Stimulated activated memory B cell treated with anti-CD40 and anti-IgM and Interleukin-4, amounts not matched to agents 10 μg/mL and 1 μg/mL and 100 μg/mL, for 72 hours (primary cell): ENCODE data around the gene HES4.
A peak's percentile ranks its signal among the peaks of the same experiment; 100 is the strongest.
"Not testable (repeated sequence)": the region's sequence is repeated elsewhere in the genome, so short reads cannot be mapped to it uniquely, and the experiment has no call there.

Experiments
- ATAC-seq: fragments of 150-1000 bp; cut with Tn5 transposase; 2 replicates; pipeline ENCODE4 v1.10.0; 2021
- H3K27ac Mint-ChIP-seq: one replicate; pipeline ENCODE4 v1.8.0; 2022; ENCODE audit warnings: mild to moderate bottlenecking, mixed read lengths
- H3K27me3 Mint-ChIP-seq: one replicate; pipeline ENCODE4 v1.8.0; 2022; ENCODE audit warnings: mixed read lengths
- H3K36me3 Mint-ChIP-seq: one replicate; pipeline ENCODE4 v1.8.0; 2022; ENCODE audit warnings: mixed read lengths
- H3K4me1 Mint-ChIP-seq: one replicate; pipeline ENCODE4 v1.8.0; 2022; ENCODE audit warnings: mixed read lengths
- H3K4me3 Mint-ChIP-seq: one replicate; pipeline ENCODE4 v1.8.0; 2022; ENCODE audit warnings: mild to moderate bottlenecking, moderate library complexity, mixed read lengths
- H3K9me3 Mint-ChIP-seq: one replicate; pipeline ENCODE4 v1.8.0; 2022; ENCODE audit warnings: mixed read lengths

Gene HES4

DNA sequence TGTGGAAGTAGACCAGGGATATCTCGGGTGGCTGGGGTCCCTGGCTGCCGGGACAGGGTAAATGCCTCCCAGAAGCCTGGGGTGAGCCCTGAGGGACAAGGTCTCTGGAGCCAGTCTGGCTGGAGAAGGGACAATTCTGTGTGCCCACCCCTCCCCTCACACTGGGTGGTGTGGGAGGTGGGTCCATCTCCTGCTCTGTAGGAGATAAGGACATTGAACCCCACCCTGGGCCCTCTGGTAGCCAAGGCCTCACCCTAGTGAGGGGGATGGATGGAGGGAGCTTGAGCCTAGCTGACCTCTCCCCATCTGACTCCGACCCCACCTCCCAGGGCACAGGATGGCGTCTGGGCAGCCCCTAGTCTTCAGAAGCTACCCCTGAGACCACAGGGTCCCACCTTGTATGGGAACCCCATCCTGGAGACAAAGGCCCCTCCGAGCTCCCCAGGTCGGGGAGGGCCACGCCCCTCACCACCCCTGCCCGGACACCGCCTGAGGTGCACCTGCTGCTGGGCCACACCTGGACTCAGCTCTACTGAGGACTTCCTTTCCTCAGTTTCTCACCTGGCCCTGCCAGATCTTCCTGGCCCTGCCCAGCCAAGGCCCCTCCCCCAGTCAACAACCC, 24.4 kb upstream of the HES4 start:
- H3K4me1 Mint-ChIP-seq = peaks cover 10% of the 10 kb centered on the region
- H3K4me3 Mint-ChIP-seq = no peak overlapping the region
- H3K9me3 Mint-ChIP-seq = no peaks in the 10 kb centered on the region
- no peak overlapping the region for H3K27ac Mint-ChIP-seq
- ATAC-seq = no peak
- no peaks in the 10 kb centered on the region for H3K36me3 Mint-ChIP-seq
- H3K27me3 Mint-ChIP-seq = peaks cover 35% of the 10 kb centered on the region

DNA sequence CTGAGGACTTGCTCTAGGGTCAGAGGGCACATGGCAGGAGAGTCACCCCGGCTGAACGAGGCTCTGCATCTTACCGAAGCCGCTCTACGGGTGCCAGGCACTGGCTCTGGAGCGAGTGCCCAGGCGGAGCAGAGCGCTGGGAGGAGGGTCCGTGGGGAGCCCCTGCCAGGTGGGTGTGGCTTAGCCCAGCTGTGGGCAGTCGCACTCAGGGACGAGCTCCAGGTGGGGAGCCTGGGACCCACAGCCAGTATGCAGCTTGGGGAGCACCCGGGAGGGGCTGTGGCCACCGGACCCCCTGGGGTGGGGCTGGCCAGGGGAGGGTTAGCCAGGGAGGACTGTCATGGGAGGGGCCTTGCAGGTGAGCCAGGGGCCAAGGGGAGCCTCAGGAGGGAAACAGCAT, 23.8 kb upstream of the HES4 start:
- no peaks in the 10 kb centered on the region for H3K36me3 Mint-ChIP-seq
- peaks cover 10% of the 10 kb centered on the region for H3K4me1 Mint-ChIP-seq
- no peak overlapping the region for H3K27ac Mint-ChIP-seq
- H3K9me3 Mint-ChIP-seq = no peaks in the 10 kb centered on the region
- ATAC-seq = no peak
- no peak overlapping the region for H3K4me3 Mint-ChIP-seq
- H3K27me3 Mint-ChIP-seq = peaks cover 35% of the 10 kb centered on the region

DNA sequence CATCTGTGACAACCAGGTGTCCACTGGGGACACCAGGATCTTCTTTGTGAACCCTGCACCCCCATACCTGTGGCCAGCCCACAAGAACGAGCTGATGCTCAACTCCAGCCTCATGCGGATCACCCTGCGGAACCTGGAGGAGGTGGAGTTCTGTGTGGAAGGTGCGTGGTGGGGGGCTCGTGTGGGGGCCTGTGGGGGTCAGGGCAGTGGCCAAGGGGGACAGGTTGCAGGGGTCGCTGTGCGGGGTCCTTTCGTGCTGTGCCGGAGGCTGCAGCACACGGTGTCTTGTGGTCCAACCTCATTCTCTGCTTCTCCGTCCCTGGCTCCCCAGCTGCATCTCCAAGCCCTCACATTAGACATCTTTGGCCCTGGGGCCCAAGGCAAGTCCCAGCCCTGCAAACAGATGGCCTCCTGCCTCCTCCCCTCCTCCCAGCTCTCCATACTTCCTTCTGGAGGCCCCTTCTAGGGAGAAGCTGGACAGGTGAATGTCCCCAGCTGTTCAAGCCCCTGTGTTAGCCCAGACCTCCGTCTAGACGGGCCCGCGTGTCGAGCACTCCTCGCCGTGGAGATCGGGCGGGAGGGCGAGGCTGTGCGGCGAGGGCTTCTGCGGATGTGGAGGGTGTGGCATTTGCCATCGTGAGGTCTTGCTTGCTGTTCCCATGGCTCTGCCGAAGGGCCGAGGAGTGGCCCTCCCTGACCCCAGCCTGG, 22.6 kb upstream of the HES4 start:
- Mint-ChIP-seq H3K9me3 (no peaks in the 10 kb centered on the region), H3K4me1 (peaks cover 10% of the 10 kb centered on the region), H3K4me3 (no peak overlapping the region), H3K27ac (no peak overlapping the region), H3K36me3 (no peaks in the 10 kb centered on the region), H3K27me3 (peaks cover 32% of the 10 kb centered on the region)
- no peak for ATAC-seq

DNA sequence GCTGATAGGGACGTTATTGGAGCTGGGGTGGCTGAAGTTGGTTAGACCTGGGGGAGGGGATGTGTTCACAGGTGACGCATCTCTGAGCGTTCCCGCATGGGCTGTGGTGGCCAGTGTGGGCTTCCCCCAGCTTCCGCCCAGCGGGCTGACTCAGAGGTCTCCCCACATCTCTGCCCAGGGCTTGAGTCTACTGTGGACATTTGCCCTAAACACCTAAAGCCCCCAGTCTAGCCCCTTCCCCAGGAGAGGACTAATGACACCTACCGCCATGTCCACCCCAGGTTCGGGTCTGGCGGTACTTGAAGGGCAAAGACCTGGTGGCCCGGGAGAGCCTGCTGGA, 22.0 kb upstream of the HES4 start:
- H3K4me1 Mint-ChIP-seq = peaks cover 15% of the 10 kb centered on the region
- no peak overlapping the region for H3K27ac Mint-ChIP-seq
- no peaks in the 10 kb centered on the region for H3K36me3 Mint-ChIP-seq
- peaks cover 27% of the 10 kb centered on the region for H3K27me3 Mint-ChIP-seq
- no peaks in the 10 kb centered on the region for H3K9me3 Mint-ChIP-seq
- ATAC-seq = no peak
- H3K4me3 Mint-ChIP-seq = no peak overlapping the region

DNA sequence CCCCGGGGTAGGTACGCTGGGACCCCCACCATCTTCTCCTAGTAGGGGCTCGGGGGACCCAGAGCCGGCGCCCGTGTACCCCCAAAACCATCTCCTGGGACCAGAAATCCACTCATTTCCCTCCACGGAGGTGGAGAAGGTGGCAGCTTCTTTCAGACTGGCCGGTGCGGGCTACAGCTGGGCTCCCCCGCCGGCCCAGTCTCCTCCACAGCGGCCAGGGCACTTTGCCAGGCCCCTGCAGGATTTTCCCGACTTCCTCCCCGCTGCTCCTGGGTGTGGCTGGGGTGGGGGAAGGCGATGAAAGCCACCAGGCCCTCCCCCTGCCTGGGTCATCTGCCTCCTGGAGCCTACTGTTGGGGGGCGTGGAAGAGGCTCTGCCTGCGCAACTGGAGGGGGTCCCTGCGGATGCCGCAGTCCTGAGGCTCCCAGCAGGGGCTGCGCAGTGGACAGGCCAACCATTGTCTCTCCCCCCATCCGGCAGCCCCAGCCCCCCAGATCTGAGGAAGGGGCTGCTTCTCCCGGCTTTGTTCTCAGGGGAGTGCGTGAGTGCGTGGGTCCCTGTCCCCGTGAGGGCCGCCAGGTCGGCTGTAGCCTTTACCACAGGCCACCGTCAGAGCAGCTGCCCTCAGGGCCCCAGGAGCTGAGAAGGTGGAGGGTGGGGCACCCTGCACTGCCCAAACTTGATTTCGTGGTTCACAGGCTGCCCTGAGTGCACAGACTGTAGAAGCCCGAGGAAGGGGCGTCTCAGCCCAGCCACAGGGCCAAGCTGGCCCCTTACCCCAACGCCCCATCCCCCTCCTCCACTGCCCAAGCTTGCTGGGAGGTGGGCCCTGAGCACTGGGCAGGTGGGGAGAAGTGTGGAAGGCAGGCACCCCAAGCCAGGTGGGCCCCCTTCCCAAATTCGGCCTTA, 21.4 kb upstream of the HES4 start:
- Mint-ChIP-seq H3K36me3 (no peaks in the 10 kb centered on the region), H3K4me1 (peaks cover 15% of the 10 kb centered on the region), H3K9me3 (no peaks in the 10 kb centered on the region), H3K27ac (no peak overlapping the region), H3K27me3 (peaks cover 25% of the 10 kb centered on the region), H3K4me3 (peak overlapping the region; percentile 68)
- no peak for ATAC-seq

DNA sequence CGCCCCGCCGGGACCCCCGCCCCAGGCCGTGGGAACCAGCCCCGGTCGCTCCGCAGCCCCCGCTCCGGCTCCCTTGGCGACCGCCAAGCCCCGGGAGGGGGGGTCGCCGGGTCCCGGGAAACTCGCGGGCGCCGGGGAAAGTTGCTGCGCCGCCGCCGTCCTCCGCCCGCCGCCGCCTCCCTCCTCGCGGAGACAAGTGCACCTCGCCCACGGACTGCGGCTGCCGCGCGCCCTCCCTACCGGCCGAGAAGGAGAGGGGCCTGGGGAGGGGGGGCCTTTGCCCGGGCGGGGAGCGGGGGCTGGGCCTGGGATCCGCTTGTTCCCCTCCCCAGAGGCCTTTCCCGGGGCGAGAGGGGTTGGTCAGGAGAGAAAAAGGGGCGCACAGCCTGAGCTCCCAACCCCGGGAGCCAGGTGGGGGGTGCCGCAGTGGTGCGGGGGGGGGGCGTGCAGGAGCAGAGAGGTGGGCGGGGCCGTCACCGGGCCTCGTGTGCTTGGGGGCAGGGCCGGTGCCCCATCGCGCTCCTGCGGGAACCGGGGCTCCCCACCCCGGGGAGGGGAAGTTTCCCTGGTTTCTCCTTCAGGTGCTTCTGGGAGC, 20.6 kb upstream of the HES4 start:
- Mint-ChIP-seq H3K27me3 (peaks cover 19% of the 10 kb centered on the region), H3K4me3 (peak overlapping the region; percentile 68), H3K9me3 (no peaks in the 10 kb centered on the region), H3K27ac (no peak overlapping the region), H3K36me3 (no peaks in the 10 kb centered on the region), H3K4me1 (peaks cover 15% of the 10 kb centered on the region)
- ATAC-seq = peak; percentile 14

DNA sequence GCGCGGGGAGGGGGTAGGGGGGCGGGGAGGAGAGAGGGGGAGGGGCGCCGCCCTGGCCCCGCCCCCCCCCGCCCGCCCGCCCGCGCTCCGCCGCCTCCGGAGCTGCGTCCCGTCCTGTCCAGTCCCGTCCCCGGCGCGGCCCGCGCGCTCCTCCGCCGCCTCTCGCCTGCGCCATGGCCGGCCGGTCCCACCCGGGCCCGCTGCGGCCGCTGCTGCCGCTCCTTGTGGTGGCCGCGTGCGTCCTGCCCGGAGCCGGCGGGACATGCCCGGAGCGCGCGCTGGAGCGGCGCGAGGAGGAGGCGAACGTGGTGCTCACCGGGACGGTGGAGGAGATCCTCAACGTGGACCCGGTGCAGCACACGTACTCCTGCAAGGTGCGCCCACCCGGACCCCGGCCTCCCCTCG, 20.1 kb upstream of the HES4 start, which contains the start of gene AGRN:
AGRN (plus strand) TSS at position 121 of the 405 bp plus-strand sequence; CDS start at position 174, 53 bp downstream.
- no peak within 1 kb of the TSS for H3K27ac Mint-ChIP-seq
- peaks cover 17% of the 10 kb centered on the region for H3K4me1 Mint-ChIP-seq
- ATAC-seq = peak; percentile 38
- H3K4me3 Mint-ChIP-seq = peak within 1 kb of the TSS; percentile 76
- H3K9me3 Mint-ChIP-seq = no peaks in the 10 kb centered on the region
- peaks cover 19% of the 10 kb centered on the region for H3K27me3 Mint-ChIP-seq
- H3K36me3 Mint-ChIP-seq = no peaks in the 10 kb centered on the region

DNA sequence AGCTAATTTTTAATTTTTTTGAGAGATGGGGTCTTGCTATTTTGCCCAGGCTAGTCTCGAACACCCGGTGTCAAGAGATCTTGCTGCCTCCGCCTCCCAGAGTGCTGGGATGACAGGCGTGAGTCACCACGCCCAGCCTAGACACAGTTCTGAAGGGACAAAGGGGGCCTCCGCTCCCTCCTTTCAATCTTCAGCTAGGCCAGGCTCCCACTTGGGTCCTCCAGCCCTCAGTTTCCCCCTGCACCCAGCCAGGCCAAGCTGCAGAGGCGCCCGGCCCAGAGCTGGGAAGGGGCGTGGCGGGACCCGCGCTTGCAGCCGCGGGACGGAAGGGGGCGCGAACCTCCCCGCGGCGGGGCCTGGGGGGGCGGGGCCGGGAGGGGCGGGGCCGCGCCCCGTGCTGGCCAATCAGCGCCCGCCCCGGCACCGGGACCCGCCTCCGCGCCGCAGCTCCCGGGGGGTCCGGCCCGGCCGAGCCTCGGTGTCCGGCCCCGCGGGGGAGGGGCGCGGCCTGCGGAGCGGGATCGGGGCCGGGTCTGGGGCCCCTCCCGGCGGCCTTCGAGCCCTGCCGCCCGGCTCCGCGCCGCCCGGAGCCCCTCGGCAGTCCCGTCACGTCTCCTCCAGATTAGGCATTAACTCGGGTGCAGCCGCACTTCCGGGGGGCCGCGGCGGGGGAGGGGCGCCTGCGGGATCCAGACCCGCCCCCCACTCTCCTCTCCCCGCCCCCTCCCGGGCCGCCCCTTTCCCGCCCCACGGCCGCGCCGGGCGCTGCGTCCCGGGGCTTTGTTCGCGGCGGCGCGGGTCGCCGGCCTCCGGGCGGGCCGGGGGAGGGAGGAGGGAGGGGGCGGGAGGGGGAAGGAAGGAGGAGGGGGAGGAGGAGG, 19.5 kb upstream of the HES4 start:
- no peaks in the 10 kb centered on the region for H3K36me3 Mint-ChIP-seq
- peak; percentile 91 for ATAC-seq
- H3K9me3 Mint-ChIP-seq = no peaks in the 10 kb centered on the region
- H3K27ac Mint-ChIP-seq = no peak overlapping the region
- H3K27me3 Mint-ChIP-seq = peaks cover 19% of the 10 kb centered on the region
- peaks cover 24% of the 10 kb centered on the region for H3K4me1 Mint-ChIP-seq
- H3K4me3 Mint-ChIP-seq = peak overlapping the region; percentile 61

DNA sequence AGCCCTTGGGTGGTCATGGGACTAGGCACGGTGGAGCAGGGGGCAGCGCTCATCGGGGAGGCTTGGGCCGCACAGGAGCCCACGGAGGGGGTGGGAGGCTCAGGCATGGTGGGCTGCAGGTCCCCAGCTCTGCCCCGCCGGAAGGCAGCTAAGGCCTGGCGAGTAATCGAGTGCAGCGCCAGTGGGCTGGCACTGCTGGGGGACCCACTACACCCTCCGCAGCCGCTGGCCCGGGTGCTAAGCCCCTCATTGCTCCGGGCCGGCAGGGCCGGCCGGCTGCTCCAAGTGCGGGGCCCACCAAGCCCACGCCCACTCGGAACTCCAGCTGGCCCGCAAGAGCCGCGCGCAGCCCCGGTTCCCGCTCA, 18.4 kb upstream of the HES4 start:
- not testable (repeated sequence) for H3K9me3 Mint-ChIP-seq, H3K27ac Mint-ChIP-seq, H3K36me3 Mint-ChIP-seq, ATAC-seq, H3K4me3 Mint-ChIP-seq
- Mint-ChIP-seq H3K27me3 (peaks cover 16% of the 10 kb centered on the region), H3K4me1 (peaks cover 34% of the 10 kb centered on the region)

DNA sequence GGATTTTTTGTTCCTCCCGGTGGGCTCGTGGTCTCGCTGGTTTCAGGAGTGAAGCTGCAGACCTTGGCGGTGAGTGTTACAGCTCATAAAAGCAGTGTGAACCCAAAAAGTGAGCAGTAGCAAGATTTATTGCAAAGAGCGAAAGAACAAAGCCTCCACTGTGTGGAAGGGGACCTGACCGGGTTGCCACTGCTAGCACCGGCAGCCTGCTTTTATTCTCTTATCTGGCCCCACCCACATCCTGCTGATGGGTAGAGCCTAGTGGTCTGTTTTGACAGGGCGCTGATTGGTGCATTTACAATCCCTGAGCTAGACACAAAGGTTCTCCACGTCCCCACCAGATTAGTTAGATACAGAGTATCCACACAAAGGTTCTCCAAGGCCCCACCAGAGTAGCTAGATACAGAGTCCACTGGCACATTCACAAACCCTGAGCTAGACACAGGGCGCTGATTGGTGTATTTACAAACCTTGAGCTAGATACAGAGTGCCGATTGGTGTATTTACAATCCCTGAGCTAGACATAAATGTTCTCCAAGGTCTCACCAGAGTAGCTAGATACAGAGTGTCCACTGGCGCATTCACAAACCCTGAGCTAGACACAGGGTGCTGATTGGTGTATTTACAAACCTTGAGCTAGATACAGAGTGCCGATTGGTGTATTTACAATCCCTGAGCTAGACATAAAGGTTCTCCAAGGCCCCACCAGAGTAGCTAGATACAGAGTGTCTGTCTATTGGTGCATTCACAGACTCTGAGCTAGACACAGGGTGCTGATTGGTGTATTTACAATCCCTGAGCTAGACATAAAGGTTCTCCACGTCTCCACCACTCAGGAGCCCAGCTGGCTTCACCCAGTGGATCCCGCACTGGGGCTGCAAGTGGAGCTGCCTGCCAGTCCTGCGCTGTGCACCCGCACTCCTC, 17.8 kb upstream of the HES4 start:
- not testable (repeated sequence) for H3K27me3 Mint-ChIP-seq, H3K9me3 Mint-ChIP-seq, H3K4me3 Mint-ChIP-seq, H3K27ac Mint-ChIP-seq, H3K36me3 Mint-ChIP-seq, ATAC-seq
- peaks cover 34% of the 10 kb centered on the region for H3K4me1 Mint-ChIP-seq

DNA sequence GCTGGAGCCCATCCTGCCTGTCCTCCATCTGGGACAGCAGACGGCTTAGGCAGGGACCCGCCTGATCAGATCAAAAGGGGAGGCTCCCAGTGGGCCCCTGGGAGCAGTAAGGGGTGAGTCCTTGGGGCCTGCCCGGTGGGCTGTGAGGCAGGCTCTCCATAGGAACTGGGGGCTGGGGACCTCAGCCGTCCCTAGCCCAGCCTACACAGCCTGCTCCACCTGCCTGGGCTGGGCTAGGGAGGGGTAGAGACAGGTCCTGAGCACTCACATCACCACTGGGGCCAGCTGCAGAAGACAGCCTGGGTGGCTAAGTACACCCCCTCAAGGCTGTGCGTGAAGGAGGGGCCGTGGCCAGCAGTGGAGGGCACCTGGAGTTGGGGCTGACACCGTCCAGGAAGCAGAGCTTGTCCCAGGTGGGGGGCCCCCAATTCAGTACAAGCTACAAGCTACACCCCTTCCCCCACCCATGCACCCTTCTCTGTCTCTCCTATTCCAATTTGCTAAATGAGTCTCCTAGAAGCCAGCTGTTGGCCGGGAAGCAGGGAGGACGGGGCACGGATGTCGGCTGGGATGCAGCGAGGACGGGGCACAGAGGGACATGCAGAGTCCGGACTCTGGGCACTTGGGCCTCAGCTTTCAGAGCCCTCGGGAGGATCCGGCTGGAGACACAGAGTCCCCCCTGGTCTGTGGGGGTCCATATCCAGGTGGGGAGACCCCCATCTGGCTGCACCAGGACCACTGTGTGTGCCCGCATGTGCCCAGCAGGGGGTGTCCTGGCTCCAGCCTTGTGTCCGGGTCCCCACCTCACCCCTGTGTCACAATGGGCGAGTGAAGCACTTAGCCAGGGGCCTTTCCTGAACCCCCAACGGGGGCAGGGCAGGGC, 15.1 kb upstream of the HES4 start:
- no peaks in the 10 kb centered on the region for H3K9me3 Mint-ChIP-seq
- H3K36me3 Mint-ChIP-seq = no peaks in the 10 kb centered on the region
- H3K27ac Mint-ChIP-seq = peak overlapping the region; percentile 93
- H3K27me3 Mint-ChIP-seq = no peaks in the 10 kb centered on the region
- ATAC-seq = no peak
- H3K4me1 Mint-ChIP-seq = peaks cover 26% of the 10 kb centered on the region
- H3K4me3 Mint-ChIP-seq = peak overlapping the region; percentile 84

DNA sequence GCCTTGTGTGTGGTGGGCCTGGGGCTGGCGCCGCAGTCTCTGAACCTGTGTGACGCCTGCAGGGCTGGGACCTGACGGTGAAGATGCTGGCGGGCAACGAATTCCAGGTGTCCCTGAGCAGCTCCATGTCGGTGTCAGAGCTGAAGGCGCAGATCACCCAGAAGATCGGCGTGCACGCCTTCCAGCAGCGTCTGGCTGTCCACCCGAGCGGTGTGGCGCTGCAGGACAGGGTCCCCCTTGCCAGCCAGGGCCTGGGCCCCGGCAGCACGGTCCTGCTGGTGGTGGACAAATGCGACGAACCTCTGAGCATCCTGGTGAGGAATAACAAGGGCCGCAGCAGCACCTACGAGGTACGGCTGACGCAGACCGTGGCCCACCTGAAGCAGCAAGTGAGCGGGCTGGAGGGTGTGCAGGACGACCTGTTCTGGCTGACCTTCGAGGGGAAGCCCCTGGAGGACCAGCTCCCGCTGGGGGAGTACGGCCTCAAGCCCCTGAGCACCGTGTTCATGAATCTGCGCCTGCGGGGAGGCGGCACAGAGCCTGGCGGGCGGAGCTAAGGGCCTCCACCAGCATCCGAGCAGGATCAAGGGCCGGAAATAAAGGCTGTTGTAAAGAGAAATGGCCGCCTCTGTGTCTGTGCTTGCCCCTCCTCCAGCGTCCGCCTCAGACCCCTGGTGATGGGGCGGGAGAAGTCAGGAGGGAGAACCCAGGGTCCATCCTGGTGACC, 14.2 kb upstream of the HES4 start:
- H3K4me3 Mint-ChIP-seq = peak overlapping the region; percentile 84
- H3K4me1 Mint-ChIP-seq = peaks cover 26% of the 10 kb centered on the region
- H3K27ac Mint-ChIP-seq = peak overlapping the region; percentile 93
- H3K27me3 Mint-ChIP-seq = peaks cover 4% of the 10 kb centered on the region
- H3K9me3 Mint-ChIP-seq = no peaks in the 10 kb centered on the region
- H3K36me3 Mint-ChIP-seq = no peaks in the 10 kb centered on the region
- ATAC-seq = no peak
